IMR-90 (cell line): ENCODE measurements around the gene ATP13A2. TPM values are rescaled to one million over a fixed set of nuclear protein-coding genes. Genes with fewer than 3 reads are reported as not detected.

ENCODE experiments used
- polyA plus RNA-seq, 3 experiments: library from polyadenylated mRNA; depleted of rRNA; stranded (reverse); fragments of >200 nt; gene quantifications; 2 replicates each; pipeline ENCODE4 v1.2.3, GENCODE V29; 2012; ENCODE audit warnings: low replicate concordance in 1 of 3
- total RNA-seq: library from RNA; depleted of rRNA; stranded (reverse); fragments of >200 nt; gene quantifications from 2 replicates; pipeline ENCODE4 v1.2.3, GENCODE V29; 2012; rRNA removed

Gene ATP13A2
- total and polyA plus RNA-seq, 2 of the 4 experiments (the other 2 are of a cell fraction) = 5.7 to 18.9 TPM

Other genes starting within 250 kb of the ATP13A2 start
- under 0.01 TPM in 2 replicates for gene RNU1-2, start 115.9 kb downstream of the ATP13A2 start, total RNA-seq
- not detected in 2 replicates for gene RNU1-2, start 115.9 kb downstream of the ATP13A2 start, polyA plus RNA-seq (2012; rRNA removed)
- gene CROCC, start 90.0 kb downstream of the ATP13A2 start, total RNA-seq = 7.2 and 7.5 TPM in 2 replicates
- gene CROCC, start 90.0 kb downstream of the ATP13A2 start, polyA plus RNA-seq (2012; rRNA removed) = 13.7 and 14.7 TPM in 2 replicates
- 2.5 and 3.9 TPM in 2 replicates for gene MFAP2, start 31.3 kb downstream of the ATP13A2 start, total RNA-seq
- 13.9 and 14.6 TPM in 2 replicates for gene MFAP2, start 31.3 kb downstream of the ATP13A2 start, polyA plus RNA-seq (2012; rRNA removed)
- 143 and 206 TPM in 2 replicates for gene SDHB, start 42.1 kb upstream of the ATP13A2 start, total RNA-seq
- gene SDHB, start 42.1 kb upstream of the ATP13A2 start, polyA plus RNA-seq (2012; rRNA removed) = 122 and 125 TPM in 2 replicates
- gene PADI2, start 107.5 kb upstream of the ATP13A2 start, total RNA-seq = not detected in 2 replicates
- gene PADI2, start 107.5 kb upstream of the ATP13A2 start, polyA plus RNA-seq (2012; rRNA removed) = not detected in 2 replicates
- not detected in 2 replicates for gene PADI1, start 193.2 kb upstream of the ATP13A2 start, total RNA-seq
- 0.13 and 0.17 TPM in 2 replicates for gene PADI1, start 193.2 kb upstream of the ATP13A2 start, polyA plus RNA-seq (2012; rRNA removed)
- gene PADI3, start 237.2 kb upstream of the ATP13A2 start, total RNA-seq = not detected in 2 replicates
- gene PADI3, start 237.2 kb upstream of the ATP13A2 start, polyA plus RNA-seq (2012; rRNA removed) = not detected in 2 replicates